ENCODE results near the gene CEP128.

The CEP128 gene

GRCh38 chr14:80659783-80660182, 281.8 kb downstream of the CEP128 start:
- no peak for DNase-seq

- no peak for DNase-seq
Measured at GRCh38 chr14:80658733-80659132, 282.8 kb downstream of the CEP128 start.

GRCh38 chr14:80658155-80658554, 283.4 kb downstream of the CEP128 start:
- no peak for DNase-seq

- DNase-seq, result no peak
Measured at GRCh38 chr14:80653956-80654355, 287.6 kb downstream of the CEP128 start.

- DNase-seq, result no peak
Measured at GRCh38 chr14:80645667-80646413, 295.7 kb downstream of the CEP128 start.

GRCh38 chr14:80644826-80645225, 296.7 kb downstream of the CEP128 start:
- DNase-seq, result no peak

GRCh38 chr14:80638620-80639515, 302.7 kb downstream of the CEP128 start:
- no peak for DNase-seq

- no peak for DNase-seq
Measured at GRCh38 chr14:80637756-80638619, 303.6 kb downstream of the CEP128 start.

- DNase-seq, result no peak
Measured at GRCh38 chr14:80636071-80636470, 305.5 kb downstream of the CEP128 start.

- DNase-seq, result no peak
Measured at GRCh38 chr14:80634106-80634758, 307.3 kb downstream of the CEP128 start.

- no peak for DNase-seq
Measured at GRCh38 chr14:80629606-80630005, 311.9 kb downstream of the CEP128 start.

- DNase-seq, result no peak
Measured at GRCh38 chr14:80628547-80628946, 313.0 kb downstream of the CEP128 start.

- no peak for DNase-seq
Measured at GRCh38 chr14:80627745-80628144, 313.8 kb downstream of the CEP128 start.

- no peak for DNase-seq
Measured at GRCh38 chr14:80624581-80624980, 317.0 kb downstream of the CEP128 start.

GRCh38 chr14:80621701-80622100, 319.8 kb downstream of the CEP128 start:
- no peak for DNase-seq

GRCh38 chr14:80620434-80620833, 321.1 kb downstream of the CEP128 start:
- no peak for DNase-seq

- DNase-seq, result no peak
Measured at GRCh38 chr14:80618751-80619329, 322.7 kb downstream of the CEP128 start.

GRCh38 chr14:80615831-80616230, 325.7 kb downstream of the CEP128 start:
- DNase-seq, result no peak

- DNase-seq, result no peak
Measured at GRCh38 chr14:80609055-80609454, 332.5 kb downstream of the CEP128 start.

GRCh38 chr14:80608563-80608962, 333.0 kb downstream of the CEP128 start:
- DNase-seq, result no peak

- DNase-seq, result no peak
Measured at GRCh38 chr14:80607430-80608190, 333.9 kb downstream of the CEP128 start.

Data from suppressor macrophage treated with lipopolysaccharide for 1 hour (primary cell).